ENCODE data around the gene TRAF2. TPM values are rescaled to one million over a fixed set of nuclear protein-coding genes. Genes with fewer than 3 reads are reported as not detected.

Gene TRAF2
- total RNA-seq, 1 experiment from 2014 or later: 12.1 TPM

GRCh38 chr9:136910197-136910900, 24.0 kb downstream of the TRAF2 start:
- DNase-seq (ENCODE audit: extremely low read depth, low read depth): no peak

DNA sequence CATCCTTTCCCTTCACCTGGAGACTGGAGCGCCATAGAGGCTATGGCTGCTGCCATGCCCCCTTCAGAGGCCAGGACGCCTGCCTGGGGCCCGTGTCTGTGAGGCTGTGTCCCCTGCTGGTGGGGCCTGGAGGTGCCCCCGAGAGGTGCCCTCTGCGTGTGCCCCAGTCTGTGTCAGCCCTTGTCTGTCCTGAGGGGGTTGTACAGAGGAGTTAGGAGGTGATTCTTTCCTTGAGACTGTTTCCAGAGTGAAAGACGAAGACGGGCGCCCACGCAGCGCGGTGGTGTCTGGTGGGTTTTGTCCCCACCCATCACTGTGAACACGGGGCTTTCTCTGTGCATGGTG, 24.6 kb downstream of the TRAF2 start:
- DNase-seq (ENCODE audit: extremely low read depth, low read depth): no peak

- no peak for DNase-seq (ENCODE audit: extremely low read depth, low read depth)
These were observed 27.6 kb downstream of the TRAF2 start for GRCh38 chr9:136913701-136914438.

DNA sequence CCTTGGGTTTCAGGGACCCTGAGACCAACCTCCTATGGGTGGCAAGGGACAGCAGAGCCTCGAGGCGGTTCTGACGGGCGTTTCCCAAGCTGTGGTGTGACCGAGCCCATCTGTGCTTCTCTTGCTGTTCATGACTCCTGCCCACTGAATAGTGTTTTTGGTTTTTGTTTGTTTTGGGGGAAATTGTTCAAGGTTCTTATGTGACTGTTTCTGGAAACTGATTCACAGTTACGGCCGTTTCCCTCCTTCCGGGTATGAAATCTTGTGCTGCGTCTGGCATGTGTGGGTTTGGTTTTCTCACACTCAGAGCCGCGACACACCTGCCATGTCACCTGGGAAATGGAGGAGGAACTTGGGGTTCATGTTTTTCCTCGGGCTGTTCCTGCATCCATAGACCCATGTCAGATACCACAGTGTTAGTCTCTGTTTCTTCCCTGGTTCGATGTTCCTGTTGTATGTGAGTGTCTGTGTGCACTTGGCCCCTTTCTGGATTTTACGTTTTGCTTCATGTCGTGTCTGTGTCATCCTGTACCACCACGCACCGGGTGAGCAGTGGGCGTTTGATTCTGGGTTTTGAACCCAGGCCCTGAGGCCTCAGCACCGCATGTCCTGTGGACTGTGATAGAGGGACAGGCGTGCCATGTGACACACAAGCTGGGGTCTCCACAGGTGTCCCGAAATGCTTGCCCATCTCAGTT, 29.5 kb downstream of the TRAF2 start:
- no peak for DNase-seq (ENCODE audit: extremely low read depth, low read depth)

DNA sequence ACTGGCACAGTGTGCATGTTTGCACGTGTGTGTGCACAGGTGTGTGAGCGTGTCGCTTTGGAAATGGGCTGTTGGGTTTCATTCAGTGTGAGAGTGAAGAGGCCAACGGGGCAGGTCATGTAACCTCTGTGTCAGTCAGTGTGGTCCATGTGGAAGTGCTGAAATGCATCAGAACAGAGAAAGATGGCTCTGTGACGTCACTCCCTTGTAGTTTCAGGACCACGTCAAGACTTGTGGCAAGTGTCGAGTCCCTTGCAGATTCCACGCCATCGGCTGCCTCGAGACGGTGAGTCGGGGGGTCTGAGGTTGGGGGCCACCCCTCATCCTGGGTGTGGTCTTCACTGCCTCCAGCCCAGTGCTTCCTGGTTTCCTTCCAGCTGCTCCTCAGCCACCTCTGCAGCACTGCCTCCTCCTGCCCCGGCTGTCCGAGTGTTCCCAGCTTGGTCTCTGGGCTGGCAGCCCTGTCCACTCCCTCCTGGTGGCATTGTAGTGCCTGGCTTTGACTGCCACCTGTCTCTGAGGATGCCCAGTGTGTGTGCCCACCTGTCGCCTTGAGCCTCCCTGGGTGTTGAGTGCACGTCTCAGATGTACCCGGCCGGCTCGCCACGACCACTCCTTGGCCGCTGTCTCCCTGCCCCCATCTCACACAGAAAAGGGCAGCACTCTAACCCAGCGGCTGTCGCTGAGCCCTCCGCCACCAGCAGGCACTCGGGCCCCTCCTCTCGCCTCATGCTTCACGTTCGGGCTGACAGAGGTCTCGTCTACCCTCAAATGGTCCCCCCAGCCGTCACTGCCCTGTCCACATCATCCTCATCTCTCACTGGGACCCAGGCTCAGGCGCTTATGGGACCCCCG, 30.2 kb downstream of the TRAF2 start:
- no peak for DNase-seq (ENCODE audit: extremely low read depth, low read depth)

DNA sequence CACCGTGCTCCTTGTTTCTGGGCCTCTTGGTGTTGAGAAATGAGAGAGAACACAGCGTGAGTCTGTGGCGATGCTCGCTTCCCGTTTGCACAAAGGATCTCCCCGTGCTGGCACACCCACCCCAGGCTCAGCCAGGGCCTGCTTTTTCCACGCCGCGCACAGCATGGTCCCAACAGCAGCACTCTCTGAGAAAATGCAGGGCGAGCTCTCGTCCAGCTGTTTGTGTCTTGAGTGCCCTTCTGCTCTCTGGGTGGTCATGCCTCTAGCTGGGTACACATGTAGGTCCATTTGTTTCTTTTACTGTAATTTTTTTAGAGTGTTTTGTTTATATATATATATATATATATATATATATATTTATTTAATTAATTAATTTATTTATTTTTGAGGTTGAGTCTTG, 31.6 kb downstream of the TRAF2 start:
- no peak for DNase-seq (ENCODE audit: extremely low read depth, low read depth)

DNA sequence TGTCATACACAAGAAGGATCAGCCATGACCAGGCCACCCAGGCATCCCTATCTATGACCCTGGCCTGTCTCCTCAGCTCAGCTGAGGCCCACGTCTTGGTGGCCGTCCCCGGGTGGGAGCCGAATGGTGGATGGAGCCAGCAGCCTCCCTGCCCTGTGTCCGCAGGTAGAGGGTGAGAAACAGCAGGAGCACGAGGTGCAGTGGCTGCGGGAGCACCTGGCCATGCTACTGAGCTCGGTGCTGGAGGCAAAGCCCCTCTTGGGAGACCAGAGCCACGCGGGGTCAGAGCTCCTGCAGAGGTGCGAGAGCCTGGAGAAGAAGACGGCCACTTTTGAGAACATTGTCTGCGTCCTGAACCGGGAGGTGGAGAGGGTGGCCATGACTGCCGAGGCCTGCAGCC, 33.8 kb downstream of the TRAF2 start:
- DNase-seq (ENCODE audit: extremely low read depth, low read depth): no peak

- DNase-seq (ENCODE audit: extremely low read depth, low read depth): no peak
These were observed 34.5 kb downstream of the TRAF2 start for GRCh38 chr9:136920734-136921231.

DNA sequence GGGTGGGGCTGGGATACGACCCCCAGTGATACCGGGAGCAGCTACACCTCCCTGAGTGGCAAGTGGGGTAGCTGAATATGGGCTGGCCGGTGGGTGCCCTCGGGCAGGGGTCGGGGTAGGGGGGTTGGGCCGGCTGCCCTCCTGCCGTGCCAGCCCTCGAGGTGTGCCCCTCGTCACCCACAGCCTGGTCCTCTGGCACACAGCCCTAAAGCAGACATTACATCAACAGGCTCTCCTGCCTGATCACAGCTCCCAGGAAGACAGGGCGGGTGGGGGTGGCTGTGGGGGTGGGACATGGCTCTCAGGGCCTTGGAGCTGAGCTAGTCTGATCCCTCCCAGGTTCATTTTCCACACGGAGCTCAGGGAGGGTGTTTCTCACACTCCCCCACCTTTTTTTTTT, 35.0 kb downstream of the TRAF2 start:
- DNase-seq (ENCODE audit: extremely low read depth, low read depth): no peak

DNA sequence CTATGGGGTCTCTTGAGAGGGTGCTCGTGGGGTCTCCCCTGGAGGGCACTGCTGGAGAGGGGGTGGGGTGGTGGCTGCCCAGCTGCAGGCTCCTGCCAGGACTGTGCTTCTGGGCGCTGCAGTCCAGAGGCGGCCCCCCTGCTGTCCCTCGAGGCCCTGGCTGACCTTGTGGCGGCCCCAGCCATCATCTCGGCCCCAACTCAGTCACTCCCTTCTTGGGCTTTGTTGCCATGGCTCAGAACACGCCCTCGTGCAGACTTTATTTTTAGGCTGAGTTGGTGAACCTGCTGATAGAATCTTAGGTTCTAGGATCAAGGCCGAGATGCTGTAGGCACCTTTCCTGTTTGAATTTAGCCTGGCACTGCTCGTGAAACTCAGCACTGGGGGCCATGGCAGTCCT, 35.4 kb downstream of the TRAF2 start:
- DNase-seq (ENCODE audit: extremely low read depth, low read depth): no peak

DNA sequence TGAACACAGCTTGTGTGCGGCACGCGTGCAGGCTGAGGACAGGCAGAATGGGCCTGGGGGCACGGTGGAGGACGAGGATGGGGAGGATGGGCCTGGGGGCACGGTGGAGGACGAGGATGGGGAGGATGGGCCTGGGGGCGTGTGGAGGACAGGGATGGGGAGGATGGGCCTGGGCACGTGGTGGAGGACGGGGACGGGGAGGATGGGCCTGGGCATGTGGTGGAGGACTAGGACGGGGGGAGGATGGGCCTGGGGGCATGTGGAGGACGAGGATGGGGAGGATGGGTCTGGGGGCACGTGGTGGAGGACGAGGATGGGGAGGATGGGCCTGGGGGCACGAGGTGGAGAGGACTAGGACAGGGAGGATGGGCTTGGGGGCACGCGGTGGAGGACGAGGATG, 36.2 kb downstream of the TRAF2 start:
- no peak for DNase-seq (ENCODE audit: extremely low read depth, low read depth)

DNA sequence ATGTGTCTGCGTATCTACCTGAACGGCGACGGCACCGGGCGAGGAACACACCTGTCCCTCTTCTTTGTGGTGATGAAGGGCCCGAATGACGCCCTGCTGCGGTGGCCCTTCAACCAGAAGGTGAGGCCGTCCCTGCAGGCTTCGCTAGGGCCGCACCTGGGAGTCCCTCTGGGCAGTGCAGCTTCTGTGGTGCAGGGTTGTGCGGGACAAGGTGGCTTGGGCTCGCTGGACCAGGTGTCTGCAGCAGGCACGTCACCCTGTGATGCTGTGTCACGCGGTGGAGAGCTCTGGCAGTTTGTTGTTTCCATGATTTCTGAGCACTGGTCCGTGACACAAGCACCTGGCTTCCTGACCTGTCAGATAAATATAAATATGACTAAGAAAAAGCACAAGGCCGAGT, 37.6 kb downstream of the TRAF2 start:
- no peak for DNase-seq (ENCODE audit: extremely low read depth, low read depth)

GRCh38 chr9:136925414-136926153, 39.3 kb downstream of the TRAF2 start:
- no peak for DNase-seq (ENCODE audit: extremely low read depth, low read depth)

DNA sequence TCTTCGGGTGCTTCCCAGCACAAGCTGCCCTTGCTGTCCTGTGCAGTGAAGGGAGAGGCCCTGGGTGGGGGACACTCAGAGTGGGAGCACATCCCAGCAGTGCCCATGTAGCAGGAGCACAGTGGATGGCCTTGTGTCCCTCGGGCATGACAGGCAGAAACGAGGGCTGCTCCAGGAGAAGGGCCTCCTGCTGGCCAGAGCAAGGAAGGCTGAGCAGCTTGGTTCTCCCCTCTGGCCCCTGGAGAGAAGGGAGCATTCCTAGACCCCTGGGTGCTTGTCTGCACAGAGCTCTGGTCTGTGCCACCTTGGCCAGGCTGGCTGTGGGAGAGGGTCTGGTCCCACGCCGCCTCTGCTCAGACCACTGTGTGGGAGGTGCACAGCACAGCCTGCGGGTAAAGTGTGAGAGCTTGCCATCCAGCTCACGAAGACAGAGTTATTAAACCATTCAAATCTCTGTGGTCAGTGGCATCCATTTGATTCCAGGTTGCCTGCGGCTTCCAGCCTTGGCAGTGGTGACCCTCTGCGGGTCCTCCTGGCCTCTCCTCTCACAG, 39.9 kb downstream of the TRAF2 start:
- DNase-seq (ENCODE audit: extremely low read depth, low read depth): no peak

DNA sequence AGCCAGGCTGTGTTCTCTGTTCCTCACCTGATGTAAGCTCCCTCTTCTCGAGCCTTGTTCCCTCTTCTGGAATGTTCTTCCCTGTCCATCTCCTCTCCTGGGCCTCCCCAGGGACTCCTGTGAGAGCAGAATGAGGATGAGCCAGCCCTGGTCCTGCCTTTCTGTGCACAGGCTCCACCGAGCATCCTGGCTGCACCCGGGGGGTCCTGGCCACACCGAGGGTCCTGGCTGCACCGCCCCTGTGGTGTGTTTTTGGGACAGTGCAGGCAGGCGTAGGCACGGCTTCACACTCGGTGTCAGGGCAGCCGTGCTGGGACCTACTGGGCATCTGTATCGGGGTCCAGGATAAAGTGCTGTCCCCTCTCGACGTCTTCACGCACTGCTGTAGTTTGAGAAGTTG, 40.4 kb downstream of the TRAF2 start:
- DNase-seq (ENCODE audit: extremely low read depth, low read depth): no peak

- DNase-seq (ENCODE audit: extremely low read depth, low read depth): no peak
These were observed 41.3 kb downstream of the TRAF2 start for GRCh38 chr9:136927343-136928271.

GRCh38 chr9:136928591-136928990, 42.3 kb downstream of the TRAF2 start:
- no peak for DNase-seq (ENCODE audit: extremely low read depth, low read depth)

DNA sequence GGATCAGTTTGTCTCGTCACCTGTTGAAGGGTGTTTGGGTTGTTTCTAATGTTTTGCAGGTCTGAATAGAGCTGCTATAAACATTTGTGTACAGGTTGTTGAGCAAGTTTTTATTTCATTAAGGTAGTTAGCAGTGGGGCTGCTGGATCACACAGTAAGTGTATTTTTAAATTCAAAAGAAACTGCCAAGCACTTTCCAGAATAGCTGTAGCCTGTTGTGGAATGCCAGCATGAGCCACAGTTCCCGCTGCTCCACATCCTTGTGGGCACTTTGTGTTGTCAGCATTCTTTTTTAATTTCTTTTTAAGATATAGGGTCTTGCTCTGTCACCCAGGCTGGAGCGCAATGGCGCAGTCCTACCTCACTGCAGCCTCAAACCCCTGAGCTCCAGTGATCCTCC, 43.7 kb downstream of the TRAF2 start:
- no peak for DNase-seq (ENCODE audit: extremely low read depth, low read depth)
